HepG2 (cell line): ENCODE results near the gene CDC20. TPM values are rescaled to one million over a fixed set of nuclear protein-coding genes. Genes with fewer than 3 reads are reported as not detected.

Experiments used
- ATAC-seq: fragments of 200-7000 bp; cut with Tn5 transposase; 3 replicates; pipeline ENCODE4 v1.9.1; 2020; ENCODE audit warnings: mild to moderate bottlenecking, moderate library complexity
- BruUV-seq: library from RNA; stranded (reverse); fragments of 400-500 nt; replicated peaks from 2 replicates; lab custom pipeline; 2021; lab: Mats Ljungman, UMichigan
- CTCF ChIA-PET: fragments of 300-600 bp; formaldehyde crosslinking; extraction: SDS; loops from one replicate; lab custom pipeline; 2021; ENCODE audit warnings: low total read pairs, inconsistent platforms, low intra/inter-chr PET ratio; lab: Yijun Ruan, JAX
- POLR2A ChIA-PET: fragments of 350-600 bp; sonication (Branson Sonifier 250); formaldehyde crosslinking; loops from one replicate; lab custom pipeline; 2020; ENCODE audit warnings: antibody characterized with exemption, inconsistent platforms; lab: Yijun Ruan, JAX
- DNase-seq: peaks from one replicate; pipeline ENCODE4 v3.0.0-alpha.2; 2015; ENCODE audit warnings: low spot score
- FAIRE-seq: peaks from 3 replicates; lab custom pipeline; 2011; peaks lifted over from hg19 to GRCh38; lab: Jason Lieb, UNC
- H2AFZ ChIP-seq: one replicate; pipeline ENCODE4 v1.6.1; 2011; ENCODE audit warnings: low read length, inconsistent platforms
- H3K27ac ChIP-seq: fragments of 300-600 bp; 3 replicates; pipeline ENCODE4 v1.8.0; 2011; ENCODE audit warnings: mixed run types, mild to moderate bottlenecking, mixed read lengths, low read length, inconsistent platforms; ENCODE audit not compliant: insufficient read depth; ENCODE audit errors: extremely low read length
- H3K27me3 ChIP-seq, 2 experiments: fragments of 200-600 bp in 1 of 2; 2 replicates in 1 of 2; 3 replicates in 1 of 2; pipeline versions ENCODE4 v1.6.0 to v1.8.0; 2011; ENCODE audit warnings: low read length in 2 of 2, mild to moderate bottlenecking in 2 of 2, moderate library complexity in 2 of 2, inconsistent platforms in 1 of 2; ENCODE audit not compliant: insufficient read depth in 2 of 2, control insufficient read depth in 1 of 2
- H3K36me3 ChIP-seq, 2 experiments: fragments of 200-600 bp in 1 of 2; replicated peaks in 1 of 2; 2 replicates in 1 of 2; 3 replicates in 1 of 2; pipeline versions ENCODE4 v1.5.1 to v1.8.0; 2011; ENCODE audit warnings: low read length in 2 of 2, inconsistent platforms in 1 of 2; ENCODE audit not compliant: insufficient read depth in 2 of 2, control insufficient read depth in 1 of 2
- H3K4me1 ChIP-seq: 2 replicates; pipeline ENCODE4 v1.5.1; 2012; ENCODE audit warnings: low read length, inconsistent platforms; ENCODE audit not compliant: insufficient read depth
- H3K4me2 ChIP-seq: 2 replicates; pipeline ENCODE4 v1.6.0; 2011; ENCODE audit warnings: low read depth, low read length, inconsistent platforms
- H3K4me3 ChIP-seq, 3 experiments: fragments of 200-600 bp in 1 of 3; sonication (generic), shearing (Covaris generic) in 1 of 3; replicated peaks in 1 of 3; 2 replicates each; pipeline ENCODE4 v1.5.1; 2011 to 2016; ENCODE audit warnings: low read length in 3 of 3, inconsistent platforms in 2 of 3, low read depth in 2 of 3, mild to moderate bottlenecking in 2 of 3, control low read depth in 1 of 3, mixed read lengths in 1 of 3; ENCODE audit not compliant: insufficient read depth in 1 of 3
- H3K79me2 ChIP-seq: one replicate; pipeline ENCODE4 v1.6.1; 2011; ENCODE audit warnings: low read length, inconsistent platforms; ENCODE audit not compliant: insufficient read depth
- H3K9ac ChIP-seq: 2 replicates; pipeline ENCODE4 v1.6.0; 2011; ENCODE audit warnings: mild to moderate bottlenecking, low read depth, low read length, inconsistent platforms; ENCODE audit not compliant: insufficient read depth
- H3K9me3 ChIP-seq: 2 replicates; pipeline ENCODE4 v1.5.1; 2012; ENCODE audit warnings: mild to moderate bottlenecking, low read length
- H4K20me1 ChIP-seq: 2 replicates; pipeline ENCODE4 v1.6.0; 2011; ENCODE audit warnings: inconsistent platforms, mild to moderate bottlenecking, low read length, moderate library complexity; ENCODE audit not compliant: insufficient read depth
- CCDC6 ChIP-seq: sonication (generic); formaldehyde crosslinking; IDR thresholded peaks from 2 replicates; pipeline ENCODE4 v1.8.1; 2022; ENCODE audit warnings: mild to moderate bottlenecking, missing genetic modification reagents, moderate library complexity
- ELF3 ChIP-seq: IDR thresholded peaks from 2 replicates; pipeline ENCODE4 v1.6.1; 2016; ENCODE audit warnings: missing genetic modification reagents, missing compliant biosample characterization
- IRX3 ChIP-seq: sonication (generic); formaldehyde crosslinking; IDR thresholded peaks from 2 replicates; pipeline ENCODE4 v1.8.1; 2023; ENCODE audit warnings: mild to moderate bottlenecking, low read depth, missing genetic modification reagents, borderline replicate concordance
- NBN ChIP-seq: fragments of 450-650 bp; conservative IDR thresholded peaks from 2 replicates; pipeline ENCODE4 v1.6.1; 2017
- POLR2AphosphoS2 ChIP-seq: IDR thresholded peaks from 2 replicates; pipeline ENCODE4 v1.6.1; 2011; ENCODE audit warnings: low read depth, low read length, improper control_type of control experiment
- RELA ChIP-seq: sonication (generic); formaldehyde crosslinking; IDR thresholded peaks from 2 replicates; pipeline ENCODE4 v1.4.0; 2020; ENCODE audit warnings: missing genetic modification reagents
- RXRB ChIP-seq: IDR thresholded peaks from 2 replicates; pipeline ENCODE4 v1.6.1; 2016; ENCODE audit warnings: borderline replicate concordance, missing genetic modification reagents, missing compliant biosample characterization
- ZNF292 ChIP-seq: sonication (generic); formaldehyde crosslinking; IDR thresholded peaks from 2 replicates; pipeline ENCODE4 v1.8.1; 2022; ENCODE audit warnings: mild to moderate bottlenecking, low read depth, missing genetic modification reagents, borderline replicate concordance
- ZNF296 ChIP-seq: sonication (generic); formaldehyde crosslinking; conservative IDR thresholded peaks from 2 replicates; pipeline ENCODE4 v1.5.0; 2020; ENCODE audit warnings: mild to moderate bottlenecking, missing genetic modification reagents
- ZNF333 ChIP-seq: sonication (generic); formaldehyde crosslinking; IDR thresholded peaks from 2 replicates; pipeline ENCODE4 v1.4.0; 2020; ENCODE audit warnings: mild to moderate bottlenecking, missing genetic modification reagents, borderline replicate concordance
- ZNF713 ChIP-seq: sonication (generic); formaldehyde crosslinking; IDR thresholded peaks from 2 replicates; pipeline ENCODE4 v1.4.0; 2020; ENCODE audit warnings: mild to moderate bottlenecking, missing genetic modification reagents
- ZNF746 ChIP-seq: sonication (generic); formaldehyde crosslinking; IDR thresholded peaks from 2 replicates; pipeline ENCODE4 v1.8.0; 2022; ENCODE audit warnings: mild to moderate bottlenecking, missing genetic modification reagents
- ZNF772 ChIP-seq: sonication (generic); formaldehyde crosslinking; IDR thresholded peaks from 2 replicates; pipeline ENCODE4 v1.5.0; 2020; ENCODE audit warnings: mild to moderate bottlenecking, missing genetic modification reagents
- ZSCAN22 ChIP-seq: sonication (generic); formaldehyde crosslinking; IDR thresholded peaks from 2 replicates; pipeline ENCODE4 v1.4.0; 2020; ENCODE audit warnings: mild to moderate bottlenecking, missing genetic modification reagents
- WGBS: methylation state at CpG from one replicate; pipeline ENCODE4 v1.1.6; 2017; ENCODE audit warnings: low lambda C conversion rate; 5-methylcytosine and 5-hydroxymethylcytosine counted together
- in situ Hi-C: cut with HindIII; loops from 2 replicates; pipeline ENCODE4 v1.10.0; 2017; ENCODE audit warnings: low pct_unique_long_range_greater_than_20kb; ENCODE audit not compliant: extremely low pct_ligation_motif_present
- intact Hi-C: fragments of 100-400 bp; cut with micrococcal nuclease; formaldehyde crosslinking; loops from one replicate; pipeline ENCODE4 v1.10.0; 2022; ENCODE audit not compliant: unreplicated experiment
- polyA plus RNA-seq, 8 experiments: library from polyadenylated mRNA; depleted of rRNA in 3 of 8; stranded (reverse) in 7 of 8; unstranded in 1 of 8; fragments of >200 nt; fragmentation: Illumina TruSeq in 4 of 8; extraction: Trizol in 4 of 8; gene quantifications; 2 replicates each; pipeline versions ENCODE4 v1.2.1 to v1.2.3, GENCODE V29; 2011 to 2016; ENCODE audit warnings: low read depth in 4 of 8, missing spikeins in 1 of 8, mixed read lengths in 1 of 8; ENCODE audit not compliant: insufficient read depth in 1 of 8
- total RNA-seq, 5 experiments: library from RNA; depleted of rRNA; stranded (reverse); fragments of >200 nt; fragmentation: Illumina TruSeq; extraction: Trizol; gene quantifications; 2 replicates each; pipeline ENCODE4 v1.2.3, GENCODE V29; 2016; ENCODE audit warnings: low read depth in 1 of 5
- TF ChIP-seq, protein P1 (sequence below): sonication (generic); formaldehyde crosslinking; IDR thresholded peaks from 2 replicates; pipeline ENCODE4 v1.4.0; 2020; ENCODE audit warnings: mild to moderate bottlenecking, missing genetic modification reagents
- TF ChIP-seq, protein P2 (sequence below): sonication (generic); formaldehyde crosslinking; IDR thresholded peaks from 2 replicates; pipeline ENCODE4 v1.5.0; 2020; ENCODE audit warnings: missing genetic modification reagents
- TF ChIP-seq, protein P3 (sequence below): sonication (generic); formaldehyde crosslinking; IDR thresholded peaks from 2 replicates; pipeline ENCODE4 v1.4.0; 2020; ENCODE audit warnings: missing genetic modification reagents
- TF ChIP-seq, protein P4 (sequence below): sonication (generic); formaldehyde crosslinking; IDR thresholded peaks from 2 replicates; pipeline ENCODE4 v1.5.1; 2020; ENCODE audit warnings: missing genetic modification reagents, mild to moderate bottlenecking, borderline replicate concordance

Gene CDC20
- total and polyA plus RNA-seq, 2 of the 13 experiments (the other 11 are each of a cell fraction or from before 2014, with no cell fraction given): 57.9 to 90.0 TPM

DNA sequence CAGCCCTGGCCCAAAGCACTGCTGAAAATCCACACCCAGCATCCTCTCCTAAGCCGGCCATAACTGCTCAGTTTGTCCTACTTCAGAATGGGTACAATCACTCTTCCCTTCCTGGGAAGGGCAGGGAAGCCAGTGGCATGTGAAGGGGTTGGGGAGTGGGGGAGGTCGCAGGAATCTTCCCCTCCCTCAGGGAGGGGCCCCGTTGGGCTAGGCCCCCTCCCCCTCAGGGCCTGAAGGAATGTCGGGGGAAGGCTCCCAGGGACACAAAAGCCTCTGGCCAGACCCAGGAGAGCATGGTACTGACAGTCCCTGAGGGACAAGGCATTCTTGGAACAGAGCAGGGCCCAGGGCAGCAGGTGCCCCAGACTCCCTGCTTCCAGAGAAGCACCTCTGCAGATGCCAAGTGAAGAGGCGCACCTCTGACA, 7.8 kb downstream of the CDC20 start:
- FAIRE-seq: no peak
- intact Hi-C loops: no loop called here
- TF ChIP-seq CCDC6 (CRISPR knock-in tag) (no peak), ZNF292 (CRISPR knock-in tag) (no peak), IRX3 (CRISPR knock-in tag) (no peak), ZNF296 (CRISPR knock-in tag) (no peak), ELF3 (CRISPR knock-in tag) (no peak), POLR2AphosphoS2 (no peak), RXRB (no peak), ZNF772 (CRISPR knock-in tag) (no peak), ZNF333 (0 out of 2 replicates have a peak, but pooled peaks have one; percentile 20), ZNF713 (CRISPR knock-in tag) (no peak), ZSCAN22 (CRISPR knock-in tag) (no peak), RELA (CRISPR knock-in tag) (no peak), ZNF746 (CRISPR knock-in tag) (no peak), NBN (no peak)
- TF ChIP-seq, protein P1, sequence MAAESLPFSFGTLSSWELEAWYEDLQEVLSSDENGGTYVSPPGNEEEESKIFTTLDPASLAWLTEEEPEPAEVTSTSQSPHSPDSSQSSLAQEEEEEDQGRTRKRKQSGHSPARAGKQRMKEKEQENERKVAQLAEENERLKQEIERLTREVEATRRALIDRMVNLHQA (CRISPR knock-in tag): no peak
- TF ChIP-seq, protein P2, sequence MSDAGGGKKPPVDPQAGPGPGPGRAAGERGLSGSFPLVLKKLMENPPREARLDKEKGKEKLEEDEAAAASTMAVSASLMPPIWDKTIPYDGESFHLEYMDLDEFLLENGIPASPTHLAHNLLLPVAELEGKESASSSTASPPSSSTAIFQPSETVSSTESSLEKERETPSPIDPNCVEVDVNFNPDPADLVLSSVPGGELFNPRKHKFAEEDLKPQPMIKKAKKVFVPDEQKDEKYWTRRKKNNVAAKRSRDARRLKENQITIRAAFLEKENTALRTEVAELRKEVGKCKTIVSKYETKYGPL: no peak
- TF ChIP-seq, protein P3, sequence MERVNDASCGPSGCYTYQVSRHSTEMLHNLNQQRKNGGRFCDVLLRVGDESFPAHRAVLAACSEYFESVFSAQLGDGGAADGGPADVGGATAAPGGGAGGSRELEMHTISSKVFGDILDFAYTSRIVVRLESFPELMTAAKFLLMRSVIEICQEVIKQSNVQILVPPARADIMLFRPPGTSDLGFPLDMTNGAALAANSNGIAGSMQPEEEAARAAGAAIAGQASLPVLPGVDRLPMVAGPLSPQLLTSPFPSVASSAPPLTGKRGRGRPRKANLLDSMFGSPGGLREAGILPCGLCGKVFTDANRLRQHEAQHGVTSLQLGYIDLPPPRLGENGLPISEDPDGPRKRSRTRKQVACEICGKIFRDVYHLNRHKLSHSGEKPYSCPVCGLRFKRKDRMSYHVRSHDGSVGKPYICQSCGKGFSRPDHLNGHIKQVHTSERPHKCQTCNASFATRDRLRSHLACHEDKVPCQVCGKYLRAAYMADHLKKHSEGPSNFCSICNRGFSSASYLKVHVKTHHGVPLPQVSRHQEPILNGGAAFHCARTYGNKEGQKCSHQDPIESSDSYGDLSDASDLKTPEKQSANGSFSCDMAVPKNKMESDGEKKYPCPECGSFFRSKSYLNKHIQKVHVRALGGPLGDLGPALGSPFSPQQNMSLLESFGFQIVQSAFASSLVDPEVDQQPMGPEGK: peak; percentile 67
- TF ChIP-seq, protein P4, sequence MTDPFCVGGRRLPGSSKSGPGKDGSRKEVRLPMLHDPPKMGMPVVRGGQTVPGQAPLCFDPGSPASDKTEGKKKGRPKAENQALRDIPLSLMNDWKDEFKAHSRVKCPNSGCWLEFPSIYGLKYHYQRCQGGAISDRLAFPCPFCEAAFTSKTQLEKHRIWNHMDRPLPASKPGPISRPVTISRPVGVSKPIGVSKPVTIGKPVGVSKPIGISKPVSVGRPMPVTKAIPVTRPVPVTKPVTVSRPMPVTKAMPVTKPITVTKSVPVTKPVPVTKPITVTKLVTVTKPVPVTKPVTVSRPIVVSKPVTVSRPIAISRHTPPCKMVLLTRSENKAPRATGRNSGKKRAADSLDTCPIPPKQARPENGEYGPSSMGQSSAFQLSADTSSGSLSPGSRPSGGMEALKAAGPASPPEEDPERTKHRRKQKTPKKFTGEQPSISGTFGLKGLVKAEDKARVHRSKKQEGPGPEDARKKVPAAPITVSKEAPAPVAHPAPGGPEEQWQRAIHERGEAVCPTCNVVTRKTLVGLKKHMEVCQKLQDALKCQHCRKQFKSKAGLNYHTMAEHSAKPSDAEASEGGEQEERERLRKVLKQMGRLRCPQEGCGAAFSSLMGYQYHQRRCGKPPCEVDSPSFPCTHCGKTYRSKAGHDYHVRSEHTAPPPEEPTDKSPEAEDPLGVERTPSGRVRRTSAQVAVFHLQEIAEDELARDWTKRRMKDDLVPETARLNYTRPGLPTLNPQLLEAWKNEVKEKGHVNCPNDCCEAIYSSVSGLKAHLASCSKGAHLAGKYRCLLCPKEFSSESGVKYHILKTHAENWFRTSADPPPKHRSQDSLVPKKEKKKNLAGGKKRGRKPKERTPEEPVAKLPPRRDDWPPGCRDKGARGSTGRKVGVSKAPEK (CRISPR knock-in tag): no peak

More for the DNA sequence above, 7.8 kb downstream of the CDC20 start:
- peak overlapping the region; percentile 92 for H3K4me2 ChIP-seq
- peak overlapping the region; percentile 76 for H3K9ac ChIP-seq
- in situ Hi-C loops: no loop called here
- H2AFZ ChIP-seq: no peak overlapping the region
- ATAC-seq (peak; percentile 6), DNase-seq (no peak)
- ChIA-PET POLR2A (interaction anchor here (1.2 to 3.8 kb wide), 3 partner anchors 10 to 23 kb away, joined by 3 to 32 read pairs (median 21); partner anchors contain the start of genes MED8 and SZT2), CTCF (no interaction called here)
- H3K36me3 ChIP-seq: peaks cover 6 to 14% of the 10 kb centered on the region in 2 experiments; a peak in 4 of 5 replicates
- no peaks in the 10 kb centered on the region for H4K20me1 ChIP-seq
- peak overlapping the region; percentile 74 to 88 (median 79) for H3K4me3 ChIP-seq
- no peaks in the 10 kb centered on the region for H3K9me3 ChIP-seq
- no peaks in the 10 kb centered on the region for H3K27me3 ChIP-seq
- peaks cover 66% of the 10 kb centered on the region for H3K4me1 ChIP-seq
- BruUV-seq: no TSS peak
- H3K79me2 ChIP-seq: peaks cover 15% of the 10 kb centered on the region
- peak overlapping the region; percentile 82 for H3K27ac ChIP-seq
- WGBS: 10% methylated on average over 3 of the region's 5 CpGs
